Stimulated activated CD4-positive, alpha-beta T cell treated with anti-CD3 and anti-CD28 coated beads, Interleukin-1b, Interleukin-23, amount 100 ng/mL, for 1 hour (primary cell): Measurements from ENCODE around the gene CDC42EP4.

ENCODE experiments used
- DNase-seq, 2 donors: peaks; one replicate each; pipeline ENCODE4 v3.0.0-alpha.2; 2020; ENCODE audit warnings: low read depth in 2 of 2

The CDC42EP4 gene

DNA sequence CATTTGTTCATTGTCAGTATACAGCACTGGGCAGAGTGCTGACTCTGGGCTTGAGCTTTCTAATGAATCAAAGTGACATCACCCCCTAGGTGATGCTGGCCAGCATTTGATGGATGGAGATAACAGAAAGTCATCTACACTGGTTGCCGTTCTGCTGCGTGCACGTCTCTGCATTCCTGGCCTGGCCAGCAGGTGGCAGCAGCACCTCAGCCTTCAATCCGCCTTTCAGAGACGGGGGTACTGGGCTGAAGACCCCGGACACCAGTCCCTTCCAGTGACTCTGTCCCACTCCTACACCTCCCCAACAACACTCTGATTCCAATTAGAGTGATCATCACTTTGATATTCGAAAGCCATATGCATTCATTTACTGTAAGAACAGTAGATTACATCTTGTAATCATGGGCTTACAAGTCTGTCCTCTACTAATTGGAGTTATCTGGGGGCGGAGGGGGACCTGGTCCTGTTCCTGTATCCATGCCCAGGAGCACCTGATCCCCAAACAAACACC, 56.1 kb downstream of the CDC42EP4 start:
- DNase-seq, result peak in 1 of 2 donors; percentile 24

DNA sequence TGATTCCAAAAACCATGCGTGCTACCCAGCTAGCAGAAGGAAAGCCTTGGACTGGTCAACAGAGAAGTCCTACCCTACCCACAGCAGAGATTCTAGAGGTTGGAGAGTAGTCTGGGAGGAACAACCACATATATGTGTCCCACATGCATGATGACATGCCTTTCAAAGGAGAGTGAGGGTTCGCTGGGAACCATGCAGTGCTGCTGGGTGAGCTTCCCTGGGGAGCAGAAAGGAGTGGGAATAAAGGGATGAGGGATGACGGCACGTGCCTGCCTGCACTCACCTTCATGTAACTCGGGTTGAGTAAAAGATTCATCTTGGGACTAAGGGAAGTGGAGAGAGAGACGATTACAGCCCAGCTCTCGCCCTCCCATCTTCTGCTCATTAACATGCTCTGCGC, 59.9 kb downstream of the CDC42EP4 start:
- DNase-seq, result no peak

DNA sequence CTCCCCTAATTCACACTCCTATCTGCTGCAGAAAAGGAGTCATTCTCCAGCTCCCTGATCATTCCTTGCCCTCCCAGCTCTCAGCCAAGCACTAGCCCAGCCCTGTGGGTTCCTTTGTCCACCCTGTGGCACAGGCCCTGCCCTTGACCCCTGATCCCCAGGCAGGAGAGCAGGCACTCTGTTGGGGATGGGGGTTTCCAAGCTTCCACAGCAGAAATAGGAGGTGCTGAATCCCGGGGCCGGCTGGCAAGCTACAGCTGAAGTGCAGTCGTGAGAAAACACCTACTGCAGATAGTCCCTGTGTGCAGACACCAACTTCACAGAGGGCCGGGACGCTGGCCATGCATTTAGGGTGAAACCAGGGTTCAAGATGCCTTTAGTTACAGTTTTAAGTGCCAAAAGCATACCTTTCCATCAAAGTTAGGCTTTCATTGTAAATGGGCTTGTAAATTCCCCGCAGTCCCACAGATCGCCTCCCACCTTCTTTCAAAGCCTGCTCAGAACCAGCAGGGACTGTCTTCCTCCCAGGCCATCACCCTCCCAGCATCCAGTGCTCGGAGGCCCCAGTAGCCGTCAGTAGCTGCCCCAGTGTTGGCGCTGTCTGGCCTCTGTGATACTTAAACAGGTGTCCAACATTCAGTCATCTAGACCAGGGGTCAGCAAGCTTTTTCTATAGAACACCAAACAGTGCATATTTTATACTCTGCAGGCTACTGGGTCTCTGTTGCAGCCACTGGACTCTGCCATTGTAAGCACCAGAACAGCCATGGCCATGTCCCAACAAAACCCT, 60.8 kb downstream of the CDC42EP4 start:
- no peak for DNase-seq

DNA sequence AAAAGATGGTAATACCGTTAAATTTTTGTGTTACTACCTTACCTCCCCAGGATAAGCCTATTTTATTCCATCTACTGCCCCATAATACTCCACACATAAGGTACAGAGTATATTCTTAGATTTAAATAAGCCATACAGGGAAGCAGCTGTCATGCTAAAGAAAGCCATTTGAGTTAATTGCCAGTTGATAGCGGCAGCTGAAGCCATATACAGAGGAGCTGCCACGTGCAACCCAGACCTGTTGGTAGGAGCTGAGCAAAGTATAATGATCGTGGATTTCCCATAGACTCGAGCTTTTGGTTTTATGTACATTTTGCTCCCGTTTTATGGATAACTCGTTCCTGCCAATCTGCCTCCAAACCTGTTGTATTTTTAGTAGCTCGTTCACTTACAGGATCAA, 62.1 kb downstream of the CDC42EP4 start:
- no peak for DNase-seq

DNA sequence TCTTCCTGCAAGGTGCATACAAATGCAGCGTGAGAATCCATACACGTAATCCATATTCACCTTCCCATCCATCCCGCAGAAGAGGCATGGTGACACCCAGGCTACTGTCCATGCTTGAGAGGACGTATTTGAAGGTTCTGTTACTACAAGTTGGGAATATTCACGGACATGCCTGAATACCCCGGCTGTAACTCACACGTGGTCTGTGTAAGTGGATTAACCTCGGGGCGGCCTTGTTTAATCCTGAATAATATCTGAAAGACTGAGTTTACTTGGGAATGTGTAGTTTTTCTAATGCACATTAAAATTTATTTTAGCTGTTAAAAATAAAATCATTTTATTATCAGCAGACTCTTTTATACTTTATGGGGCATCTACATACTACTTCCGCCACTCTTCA, 63.3 kb downstream of the CDC42EP4 start:
- no peak for DNase-seq

DNA sequence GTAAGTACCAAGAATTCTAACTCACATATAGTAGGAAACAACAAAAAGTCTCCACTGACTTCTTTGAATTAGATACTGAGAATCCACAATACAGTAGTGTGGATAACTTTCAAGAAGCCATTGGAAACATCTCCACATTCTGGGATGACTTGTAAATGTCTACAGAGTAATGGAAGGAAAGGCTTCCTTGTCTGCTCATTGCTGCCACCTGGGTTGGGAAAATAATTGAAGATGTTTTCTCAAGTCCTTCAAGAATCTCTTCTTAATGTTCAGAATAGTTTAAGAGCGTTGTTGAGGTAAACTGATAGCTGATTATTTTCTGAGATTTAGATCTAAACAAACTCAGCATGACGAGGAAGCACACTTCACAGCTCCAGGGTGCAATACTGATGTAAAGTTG, 64.1 kb downstream of the CDC42EP4 start:
- DNase-seq, result no peak

DNA sequence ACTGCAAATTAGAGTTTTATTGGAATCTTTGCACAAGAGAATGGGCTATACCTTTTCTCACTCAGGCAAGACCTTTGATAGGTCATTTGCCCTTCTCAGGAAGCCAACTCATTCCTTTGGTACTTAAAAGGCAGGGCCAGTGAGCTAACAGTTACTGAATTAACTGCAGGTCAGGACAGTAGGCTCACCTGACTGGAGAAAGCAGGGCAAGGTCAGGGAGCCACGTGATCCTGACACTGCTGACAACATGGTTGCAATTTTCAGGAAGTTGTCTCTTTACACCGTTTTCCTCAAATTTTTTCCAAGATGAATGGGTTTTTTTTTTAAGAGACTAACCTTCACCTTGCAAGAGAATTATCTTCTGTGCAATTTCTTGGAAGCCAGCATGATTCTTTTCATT, 71.2 kb downstream of the CDC42EP4 start:
- no peak for DNase-seq

DNA sequence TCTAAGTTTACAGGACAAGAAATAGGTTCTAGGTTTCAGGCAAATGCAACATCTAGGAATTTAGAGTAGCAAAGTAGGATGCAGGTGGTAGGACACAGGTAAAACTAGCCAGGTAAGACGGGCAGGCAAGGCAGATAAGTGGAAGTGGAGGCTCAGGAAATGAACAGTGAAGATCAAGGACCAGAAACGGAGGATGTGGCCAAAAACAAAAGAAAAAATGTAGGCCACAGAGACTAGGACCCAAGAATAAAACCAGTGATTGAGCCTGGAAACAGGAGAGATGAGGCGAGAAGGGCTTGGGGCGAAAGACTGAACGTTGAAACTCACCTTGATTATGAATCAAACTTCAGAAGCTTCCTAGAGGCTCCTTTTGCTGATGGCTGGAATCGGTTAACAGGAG, 74.1 kb downstream of the CDC42EP4 start:
- no peak for DNase-seq

DNA sequence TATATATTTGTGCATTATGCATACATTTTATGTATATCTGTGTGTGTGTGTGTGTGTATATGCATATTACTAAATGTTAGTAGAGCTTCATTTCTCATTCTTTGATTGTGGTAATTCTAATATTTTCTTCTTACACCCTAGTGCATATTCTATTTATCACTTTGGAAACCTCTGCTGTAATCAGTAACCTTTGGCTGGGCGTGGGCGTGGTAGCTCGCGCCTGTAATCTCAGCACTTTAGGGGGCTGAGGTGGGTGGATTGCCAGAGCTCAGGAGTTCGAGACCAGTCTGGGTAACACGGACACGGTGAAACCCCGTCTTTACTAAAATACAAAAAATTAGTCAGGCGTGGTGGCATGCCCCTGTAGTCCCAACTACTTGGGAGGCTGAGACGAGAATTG, 77.1 kb downstream of the CDC42EP4 start:
- no peak for DNase-seq
